ENCODE measurements around the gene PLD4. TPM values are rescaled to one million over a fixed set of nuclear protein-coding genes. Genes with fewer than 3 reads are reported as not detected.

Gene PLD4
- total RNA-seq, 1 donor from 2014 or later: not detected

DNA sequence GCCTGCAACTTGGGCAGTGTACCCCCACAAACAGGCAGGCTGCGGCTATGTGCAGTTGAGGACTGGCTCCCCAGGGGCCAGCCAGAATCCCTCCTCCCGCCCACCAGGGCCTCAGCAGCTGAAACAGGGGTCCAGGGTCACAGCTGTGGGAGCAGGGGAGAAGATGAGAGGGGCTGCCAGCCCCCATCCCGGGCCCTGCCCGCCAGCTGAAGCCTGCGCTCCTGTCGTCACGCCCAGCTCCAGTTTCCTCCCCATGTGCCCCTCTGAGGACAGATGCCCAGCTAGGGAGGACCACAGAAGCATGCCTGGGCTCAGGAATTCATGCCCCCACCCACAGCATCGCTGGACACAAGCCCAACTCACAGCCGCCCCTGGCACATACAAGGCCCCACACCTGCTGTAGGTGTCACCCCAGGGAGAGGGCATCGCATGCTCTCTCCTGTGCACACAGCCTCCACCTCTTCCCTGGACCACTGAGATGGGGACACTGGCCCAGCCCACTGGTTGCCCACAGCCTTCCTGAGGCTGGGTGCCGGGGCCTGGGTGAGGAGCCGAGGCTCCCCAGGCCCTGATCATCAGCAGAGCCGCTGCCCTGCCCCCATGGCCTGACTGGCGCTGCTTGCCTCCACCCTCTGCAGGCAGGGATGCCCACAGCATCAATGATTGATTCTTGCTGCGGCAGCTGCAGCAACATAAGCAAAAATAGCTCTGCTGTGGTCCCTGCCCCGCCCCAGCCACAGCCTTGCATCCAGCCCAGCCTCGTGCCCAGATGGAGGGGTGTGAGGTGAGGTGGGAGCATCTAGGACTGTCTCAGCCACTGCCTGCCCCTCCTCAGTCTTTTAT, 57.2 kb downstream of the PLD4 start:
- H3K27ac ChIP-seq: no peak overlapping the region
- intact Hi-C loops (cut with DNase I): no loop called here
- peaks cover 22 to 25% of the 10 kb centered on the region in 2 donors for H3K4me1 ChIP-seq
- H3K36me3 ChIP-seq: no peaks in the 10 kb centered on the region
- TF ChIP-seq, protein P1, sequence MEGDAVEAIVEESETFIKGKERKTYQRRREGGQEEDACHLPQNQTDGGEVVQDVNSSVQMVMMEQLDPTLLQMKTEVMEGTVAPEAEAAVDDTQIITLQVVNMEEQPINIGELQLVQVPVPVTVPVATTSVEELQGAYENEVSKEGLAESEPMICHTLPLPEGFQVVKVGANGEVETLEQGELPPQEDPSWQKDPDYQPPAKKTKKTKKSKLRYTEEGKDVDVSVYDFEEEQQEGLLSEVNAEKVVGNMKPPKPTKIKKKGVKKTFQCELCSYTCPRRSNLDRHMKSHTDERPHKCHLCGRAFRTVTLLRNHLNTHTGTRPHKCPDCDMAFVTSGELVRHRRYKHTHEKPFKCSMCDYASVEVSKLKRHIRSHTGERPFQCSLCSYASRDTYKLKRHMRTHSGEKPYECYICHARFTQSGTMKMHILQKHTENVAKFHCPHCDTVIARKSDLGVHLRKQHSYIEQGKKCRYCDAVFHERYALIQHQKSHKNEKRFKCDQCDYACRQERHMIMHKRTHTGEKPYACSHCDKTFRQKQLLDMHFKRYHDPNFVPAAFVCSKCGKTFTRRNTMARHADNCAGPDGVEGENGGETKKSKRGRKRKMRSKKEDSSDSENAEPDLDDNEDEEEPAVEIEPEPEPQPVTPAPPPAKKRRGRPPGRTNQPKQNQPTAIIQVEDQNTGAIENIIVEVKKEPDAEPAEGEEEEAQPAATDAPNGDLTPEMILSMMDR (IDR thresholded peaks at IDR 0.05): no peak
- no peak overlapping the region for H3K4me3 ChIP-seq
- H3K9me3 ChIP-seq: no peaks in the 10 kb centered on the region
- DNase-seq (ENCODE audit: low spot score in 2 of 2): no peak
- no peaks in the 10 kb centered on the region for H3K27me3 ChIP-seq

DNA sequence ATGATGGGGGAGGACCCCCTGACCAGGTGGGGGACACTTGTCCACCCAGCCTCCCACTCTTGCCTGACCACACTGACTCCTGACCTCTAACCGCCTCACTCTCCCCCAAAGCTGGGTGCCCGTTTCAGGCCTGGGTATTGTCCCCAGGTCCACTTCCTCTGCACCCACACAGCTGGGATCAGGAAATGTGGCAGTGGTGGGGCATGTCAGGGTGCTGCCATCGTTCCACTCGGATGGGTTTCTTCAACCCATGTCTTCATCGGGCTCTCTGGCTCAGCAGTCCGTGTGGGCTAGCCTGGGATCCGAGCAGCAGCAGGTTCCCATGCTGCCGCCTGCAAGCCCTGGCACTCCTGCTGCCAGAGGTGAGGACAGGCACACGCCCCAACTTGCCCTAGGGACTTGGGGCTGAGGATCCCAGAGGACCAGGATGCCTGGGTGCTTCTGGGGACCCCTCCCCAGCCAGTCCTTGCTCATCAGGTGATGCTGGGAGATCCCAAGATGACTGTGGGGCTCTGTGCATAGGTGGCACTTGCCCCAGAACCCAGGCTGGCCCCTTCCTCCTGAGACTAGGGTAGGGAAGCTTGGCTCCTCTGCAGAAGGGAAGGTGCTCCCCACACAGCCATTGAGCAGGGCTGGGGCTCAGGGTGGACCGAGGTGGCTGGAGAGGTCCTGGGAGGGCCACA, 58.0 kb downstream of the PLD4 start:
- intact Hi-C loops (cut with DNase I): no loop called here
- TF ChIP-seq, protein P1 (IDR thresholded peaks at IDR 0.05): no peak

More for the DNA sequence above, 58.0 kb downstream of the PLD4 start:
- Histone ChIP-seq H3K4me3 (no peak overlapping the region), H3K27me3 (no peaks in the 10 kb centered on the region), H3K36me3 (no peaks in the 10 kb centered on the region), H3K9me3 (no peaks in the 10 kb centered on the region), H3K27ac (no peak overlapping the region), H3K4me1 (peaks cover 15 to 17% of the 10 kb centered on the region in 2 donors)
- no peak for DNase-seq (ENCODE audit: low spot score in 2 of 2)

Other genes with a start within 250 kb of the PLD4 start
- 249 TPM for gene INF2, start 235.3 kb upstream of the PLD4 start, total RNA-seq
- 30.2 TPM for gene ADSS1, start 200.7 kb upstream of the PLD4 start, total RNA-seq
- gene SIVA1, start 171.7 kb upstream of the PLD4 start, total RNA-seq: 410 TPM
- 112 TPM for gene AKT1, start 129.1 kb upstream of the PLD4 start, total RNA-seq
- gene ZBTB42, start 123.8 kb upstream of the PLD4 start, total RNA-seq: 23.5 TPM
- 39.1 TPM for gene CEP170B, start 59.6 kb upstream of the PLD4 start, total RNA-seq
- gene AHNAK2, start 53.5 kb downstream of the PLD4 start, total RNA-seq: 35.5 TPM
- 18.1 TPM for gene CLBA1, start 60.9 kb downstream of the PLD4 start, total RNA-seq
- 2.3 TPM for gene CDCA4, start 96.2 kb downstream of the PLD4 start, total RNA-seq
- not detected for gene GPR132, start 140.6 kb downstream of the PLD4 start, total RNA-seq
- 35.5 TPM for gene JAG2, start 243.9 kb downstream of the PLD4 start, total RNA-seq

All from ascending aorta (tissue), 2 donors.